HCT116 (cell line): ENCODE results near the gene RNF169.

Experiments
- CEBPB ChIP-seq: IDR thresholded peaks from 2 replicates; pipeline ENCODE4 v1.6.1; 2012; ENCODE audit warnings: low read depth
- CTCF ChIP-seq, 3 experiments: fragments of 200-600 bp in 1 of 3; sonication (generic) in 1 of 3; IDR thresholded peaks in 2 of 3; conservative IDR thresholded peaks in 1 of 3; 2 replicates each; pipeline ENCODE4 v1.5.1; 2012 to 2017; ENCODE audit warnings: low read depth in 2 of 3, low read length in 2 of 3, antibody characterized with exemption in 1 of 3, borderline replicate concordance in 1 of 3, control low read depth in 1 of 3, mild to moderate bottlenecking in 1 of 3, mixed read lengths in 1 of 3, mixed run types in 1 of 3, moderate library complexity in 1 of 3; ENCODE audit not compliant: insufficient read depth in 1 of 3
- ELF1 ChIP-seq: IDR thresholded peaks from 2 replicates; pipeline ENCODE4 v1.6.1; 2012; ENCODE audit warnings: low read depth, borderline replicate concordance
- EZH2 ChIP-seq: fragments of 200-600 bp; sonication (generic); IDR thresholded peaks from 2 replicates; pipeline ENCODE4 v1.6.1; 2017; ENCODE audit warnings: antibody characterized with exemption, mixed run types
- EZH2phosphoT487 ChIP-seq: fragments of 200-600 bp; IDR thresholded peaks from 2 replicates; pipeline ENCODE4 v1.6.1; 2018; ENCODE audit warnings: antibody characterized with exemption, borderline replicate concordance
- MAX ChIP-seq: IDR thresholded peaks from 2 replicates; pipeline ENCODE4 v1.6.1; 2012
- POLR2A ChIP-seq: IDR thresholded peaks from 2 replicates; pipeline ENCODE4 v1.7.0; 2011; ENCODE audit warnings: borderline replicate concordance; ENCODE audit not compliant: insufficient read depth, insufficient read length; ENCODE audit errors: extremely low read depth
- POLR2AphosphoS5 ChIP-seq: IDR thresholded peaks from 2 replicates; pipeline ENCODE4 v1.6.1; 2011; ENCODE audit warnings: mild to moderate bottlenecking, low read depth, low read length, moderate library complexity
- SP1 ChIP-seq: IDR thresholded peaks from 2 replicates; pipeline ENCODE4 v1.6.1; 2012; ENCODE audit warnings: low read depth
- SRF ChIP-seq: IDR thresholded peaks from 2 replicates; pipeline ENCODE4 v1.6.1; 2012; ENCODE audit warnings: low read depth
- TCF7L2 ChIP-seq: IDR thresholded peaks from 2 replicates; pipeline ENCODE4 v1.7.0; 2011; ENCODE audit warnings: borderline replicate concordance, inconsistent platforms; ENCODE audit not compliant: insufficient read depth, insufficient read length; ENCODE audit errors: extremely low read depth
- YY1 ChIP-seq: IDR thresholded peaks from 2 replicates; pipeline ENCODE4 v1.6.1; 2011; ENCODE audit warnings: low read length, low read depth, moderate library complexity, mild to moderate bottlenecking; ENCODE audit not compliant: insufficient replicate concordance; ENCODE audit errors: extremely low read depth
- ZBTB33 ChIP-seq: IDR thresholded peaks from 2 replicates; pipeline ENCODE4 v1.6.1; 2011; ENCODE audit warnings: mild to moderate bottlenecking, low read length, moderate library complexity; ENCODE audit not compliant: insufficient replicate concordance; ENCODE audit errors: extremely low read depth
- ZNF274 ChIP-seq: fragments of 200-500 bp; sonication (Bioruptor generic); IDR thresholded peaks from 2 replicates; pipeline ENCODE4 v1.6.1; 2014; ENCODE audit warnings: mild to moderate bottlenecking, low read depth, low read length, inconsistent platforms

GRCh38 chr11:74748211-74749126, at the start of gene RNF169:
- TF ChIP-seq CTCF (IDR thresholded peaks at IDR 0.05 in 2 of 3, conservative IDR thresholded peaks at IDR 0.05 in 1 of 3; ENCODE audit: borderline replicate concordance in 1 of 3, insufficient read depth in 1 of 3, low read depth in 2 of 3, low read length in 2 of 3) (no peak), POLR2A (peak; percentile 42), MAX (no peak), YY1 (peak; percentile 97), ZNF274 (no peak), POLR2AphosphoS5 (peak; percentile 84), EZH2 (no peak), SP1 (0 out of 2 replicates have a peak, but pooled peaks have one; percentile 18), SRF (no peak), ZBTB33 (no peak), EZH2phosphoT487 (no peak), TCF7L2 (no peak), CEBPB (no peak), ELF1 (no peak)
